HepG2 (cell line): Measurements from ENCODE around the gene MCEE. TPM values are rescaled to one million over a fixed set of nuclear protein-coding genes. Genes with fewer than 3 reads are reported as not detected.

Experiments used
- ERF ChIP-seq: IDR thresholded peaks from 2 replicates; pipeline ENCODE4 v1.6.1; 2018; ENCODE audit warnings: missing biosample characterization, missing genetic modification reagents
- GABPB1 ChIP-seq: IDR thresholded peaks from 2 replicates; pipeline ENCODE4 v1.6.1; 2016; ENCODE audit warnings: mild to moderate bottlenecking, missing genetic modification reagents, moderate library complexity, missing compliant biosample characterization
- IRF2 ChIP-seq: IDR thresholded peaks from 2 replicates; pipeline ENCODE4 v1.6.1; 2018; ENCODE audit warnings: missing genetic modification reagents, missing compliant biosample characterization
- NFAT5 ChIP-seq: sonication (generic); formaldehyde crosslinking; IDR thresholded peaks from 2 replicates; pipeline ENCODE4 v1.4.0; 2020; ENCODE audit warnings: missing genetic modification reagents
- NFE2 ChIP-seq: sonication (generic); formaldehyde crosslinking; IDR thresholded peaks from 2 replicates; pipeline ENCODE4 v1.4.0; 2020; ENCODE audit warnings: missing genetic modification reagents
- STAG1 ChIP-seq: sonication (generic); formaldehyde crosslinking; IDR thresholded peaks from 2 replicates; pipeline ENCODE4 v1.4.0; 2020; ENCODE audit warnings: missing genetic modification reagents
- TFDP1 ChIP-seq: IDR thresholded peaks from 2 replicates; pipeline ENCODE4 v1.6.1; 2016; ENCODE audit warnings: missing compliant biosample characterization, missing genetic modification reagents, borderline replicate concordance
- USF2 ChIP-seq, 2 experiments: sonication (generic) in 1 of 2; formaldehyde crosslinking in 1 of 2; IDR thresholded peaks; 2 replicates each; pipeline versions ENCODE4 v1.5.1 to v1.6.1; 2011 to 2020; ENCODE audit warnings: borderline replicate concordance in 1 of 2, low read depth in 1 of 2, low read length in 1 of 2, mild to moderate bottlenecking in 1 of 2, missing genetic modification reagents in 1 of 2, moderate library complexity in 1 of 2
- XRCC5 ChIP-seq: fragments of 200-400 bp; formaldehyde crosslinking; optimal IDR thresholded peaks from 2 replicates; pipeline ENCODE3; 2017; ENCODE audit warnings: mild to moderate bottlenecking, low read length
- ZBTB3 ChIP-seq: sonication (generic); formaldehyde crosslinking; IDR thresholded peaks from 2 replicates; pipeline ENCODE4 v1.4.0; 2020; ENCODE audit warnings: low read depth, mild to moderate bottlenecking, moderate library complexity, missing genetic modification reagents, borderline replicate concordance
- ZNF367 ChIP-seq: sonication (generic); formaldehyde crosslinking; IDR thresholded peaks from 2 replicates; pipeline ENCODE4 v1.4.0; 2020; ENCODE audit warnings: missing genetic modification reagents, borderline replicate concordance
- ZNF574 ChIP-seq: sonication (generic); formaldehyde crosslinking; IDR thresholded peaks from 2 replicates; pipeline ENCODE4 v1.4.0; 2020; ENCODE audit warnings: missing genetic modification reagents
- ZNF616 ChIP-seq: sonication (generic); formaldehyde crosslinking; IDR thresholded peaks from 2 replicates; pipeline ENCODE4 v1.5.0; 2020; ENCODE audit warnings: low read depth, mild to moderate bottlenecking, missing genetic modification reagents
- ZNF761 ChIP-seq: sonication (generic); formaldehyde crosslinking; conservative IDR thresholded peaks from 2 replicates; pipeline ENCODE4 v1.4.0; 2020; ENCODE audit warnings: mild to moderate bottlenecking, missing genetic modification reagents
- ZNF775 ChIP-seq: sonication (generic); formaldehyde crosslinking; IDR thresholded peaks from 2 replicates; pipeline ENCODE4 v1.4.0; 2020; ENCODE audit warnings: missing genetic modification reagents, mild to moderate bottlenecking, moderate library complexity, borderline replicate concordance
- ZNF792 ChIP-seq: IDR thresholded peaks from 2 replicates; pipeline ENCODE4 v1.6.1; 2016
- ZNF83 ChIP-seq: sonication (generic); formaldehyde crosslinking; IDR thresholded peaks from 2 replicates; pipeline ENCODE4 v1.4.0; 2020; ENCODE audit warnings: missing genetic modification reagents, mild to moderate bottlenecking, borderline replicate concordance
- ZNF891 ChIP-seq: sonication (generic); formaldehyde crosslinking; IDR thresholded peaks from 2 replicates; pipeline ENCODE4 v1.5.0; 2020; ENCODE audit warnings: mild to moderate bottlenecking, missing genetic modification reagents
- ZSCAN30 ChIP-seq: sonication (generic); formaldehyde crosslinking; IDR thresholded peaks from 2 replicates; pipeline ENCODE4 v1.5.0; 2020; ENCODE audit warnings: mild to moderate bottlenecking, missing genetic modification reagents
- polyA plus RNA-seq, 8 experiments: library from polyadenylated mRNA; depleted of rRNA in 3 of 8; stranded (reverse) in 7 of 8; unstranded in 1 of 8; fragments of >200 nt; fragmentation: Illumina TruSeq in 4 of 8; extraction: Trizol in 4 of 8; gene quantifications; 2 replicates each; pipeline versions ENCODE4 v1.2.1 to v1.2.3, GENCODE V29; 2011 to 2016; ENCODE audit warnings: low read depth in 4 of 8, missing spikeins in 1 of 8, mixed read lengths in 1 of 8; ENCODE audit not compliant: insufficient read depth in 1 of 8
- total RNA-seq, 5 experiments: library from RNA; depleted of rRNA; stranded (reverse); fragments of >200 nt; fragmentation: Illumina TruSeq; extraction: Trizol; gene quantifications; 2 replicates each; pipeline ENCODE4 v1.2.3, GENCODE V29; 2016; ENCODE audit warnings: low read depth in 1 of 5

The MCEE gene
- total and polyA plus RNA-seq, 2 of the 13 experiments (the other 11 are each of a cell fraction or from before 2014, with no cell fraction given): 32.0 to 66.9 TPM

GRCh38 chr2:71154798-71155197, 24.8 kb upstream of the MCEE start (continued):
- TF ChIP-seq TFDP1 (CRISPR knock-in tag) (0 out of 2 replicates have a peak, but pooled peaks have one; percentile 13), USF2 (IDR thresholded peaks at IDR 0.05; ENCODE audit: low read depth, low read length) (no peak), USF2 (CRISPR knock-in tag; IDR thresholded peaks at IDR 0.05; ENCODE audit: borderline replicate concordance) (no peak), ZNF775 (CRISPR knock-in tag) (no peak), ZBTB3 (CRISPR knock-in tag) (no peak), ZNF761 (CRISPR knock-in tag) (no peak), ZSCAN30 (CRISPR knock-in tag) (no peak), XRCC5 (peak; percentile 74), GABPB1 (CRISPR knock-in tag) (0 out of 2 replicates have a peak, but pooled peaks have one; percentile 22), NFAT5 (CRISPR knock-in tag) (no peak), ERF (CRISPR knock-in tag) (no peak), ZNF616 (CRISPR knock-in tag) (no peak), NFE2 (no peak), ZNF574 (CRISPR knock-in tag) (0 out of 2 replicates have a peak, but pooled peaks have one; percentile 32), ZNF891 (no peak), ZNF792 (CRISPR knock-in tag) (no peak), IRF2 (CRISPR knock-in tag) (0 out of 2 replicates have a peak, but pooled peaks have one; percentile 28), ZNF83 (no peak), STAG1 (CRISPR knock-in tag) (peak; percentile 91), ZNF367 (CRISPR knock-in tag) (no peak)
